Measurements from ENCODE around the gene FMO5.

The FMO5 gene

DNA sequence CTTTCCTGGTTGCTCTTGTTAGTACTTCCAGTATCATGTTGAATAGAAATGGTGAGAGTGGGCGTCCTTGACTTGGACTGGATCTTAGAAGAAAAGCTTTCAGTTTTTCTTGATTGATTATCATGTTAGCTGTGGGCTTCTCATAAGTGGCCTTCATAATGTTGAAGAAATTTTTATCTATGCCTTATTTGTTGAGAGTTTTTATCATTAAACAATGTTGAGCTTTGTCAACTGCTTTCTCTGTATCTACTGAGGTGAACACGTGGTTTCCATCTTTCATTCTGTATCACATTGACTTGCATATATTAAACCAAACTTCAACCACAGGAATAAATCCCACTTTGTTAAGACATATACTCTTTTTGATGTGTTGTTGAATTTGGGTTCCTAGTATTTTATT is 82.3 kb downstream of the FMO5 start:
- DNase-seq (ENCODE audit: low read depth in 1 of 2, low spot score in 1 of 2) = no peak

All from activated T-helper 1 cell treated with anti-CD3 and anti-CD28 coated beads, Interleukin-2, amount 50 U/mL, for 16 hours (primary cell).